Measurements from ENCODE around the gene PCGF6.

DNA sequence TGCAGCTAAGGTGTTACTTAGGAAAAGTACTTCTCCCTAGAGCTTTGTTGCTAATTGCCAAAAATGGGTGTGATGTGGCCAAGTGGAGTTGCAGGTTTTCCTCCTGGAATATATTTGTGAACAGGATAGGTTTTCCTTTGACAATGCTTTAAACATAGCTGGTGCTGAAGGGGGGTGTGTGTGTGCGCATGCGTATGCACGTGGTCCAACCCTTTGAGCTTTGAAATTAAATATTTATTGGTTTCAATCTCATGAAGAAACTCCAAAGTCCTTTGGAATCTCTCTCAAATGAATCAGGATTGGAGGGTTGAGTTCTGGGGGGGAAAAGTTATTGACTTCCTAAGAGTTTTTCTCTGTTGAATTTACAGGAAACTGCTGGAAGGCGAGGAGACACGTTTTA is 62.9 kb downstream of the PCGF6 start:
- TF ChIP-seq POLR2AphosphoS5 (IDR thresholded peaks at IDR 0.05), result no peak
- no peak for TF ChIP-seq CTCF (IDR thresholded peaks at IDR 0.05)
